IMR-90 (cell line): Measurements from ENCODE around the gene CIAO3. TPM values are rescaled to one million over a fixed set of nuclear protein-coding genes. Genes with fewer than 3 reads are reported as not detected.

Source experiments
- ATAC-seq: fragments of 200-7000 bp; cut with Tn5 transposase; 2 replicates; pipeline ENCODE4 v1.9.1; 2020; ENCODE audit warnings: low read depth, mild to moderate bottlenecking, moderate library complexity
- BruUV-seq: library from RNA; stranded (reverse); fragments of 400-500 nt; replicated peaks from 2 replicates; lab custom pipeline; 2021; lab: Mats Ljungman, UMichigan
- CTCF ChIA-PET: fragments of 300-600 bp; formaldehyde crosslinking; extraction: SDS; loops from one replicate; lab custom pipeline; 2021; ENCODE audit warnings: antibody characterized with exemption; lab: Yijun Ruan, JAX
- POLR2A ChIA-PET: fragments of 300-600 bp; sonication (Branson Sonifier 250); formaldehyde crosslinking; loops from one replicate; lab custom pipeline; 2022; ENCODE audit warnings: antibody characterized with exemption; ENCODE audit not compliant: unreplicated experiment; lab: Charles Lee
- DNase-seq: peaks from one replicate; pipeline ENCODE4 v3.0.0; 2013
- H2AFZ ChIP-seq: replicated peaks from 2 replicates; pipeline ENCODE3; 2013; ENCODE audit warnings: low read length, mild to moderate bottlenecking; ENCODE audit not compliant: poor library complexity
- H2AK5ac ChIP-seq: 2 replicates; pipeline ENCODE4 v1.6.1; 2013; ENCODE audit warnings: low read depth, low read length, inconsistent platforms
- H2AK9ac ChIP-seq: replicated peaks from 2 replicates; pipeline ENCODE3; 2013; ENCODE audit warnings: mild to moderate bottlenecking, low read depth, low read length, moderate library complexity; ENCODE audit not compliant: poor library complexity
- H2BK120ac ChIP-seq: 2 replicates; pipeline ENCODE4 v1.6.1; 2013; ENCODE audit warnings: low read depth, low read length, inconsistent platforms
- H2BK15ac ChIP-seq: 3 replicates; pipeline ENCODE4 v1.6.1; 2013; ENCODE audit warnings: low read depth, low read length, inconsistent platforms
- H2BK20ac ChIP-seq: 2 replicates; pipeline ENCODE4 v1.6.1; 2013; ENCODE audit warnings: low read depth, mild to moderate bottlenecking, inconsistent platforms, low read length, moderate library complexity
- H2BK5ac ChIP-seq: 2 replicates; pipeline ENCODE4 v1.6.1; 2013; ENCODE audit warnings: mild to moderate bottlenecking, low read depth, low read length, inconsistent platforms; ENCODE audit not compliant: poor library complexity, severe bottlenecking
- H3K14ac ChIP-seq: replicated peaks from 2 replicates; pipeline ENCODE4 v1.6.1; 2013; ENCODE audit warnings: low read depth, low read length, inconsistent platforms
- H3K18ac ChIP-seq: 2 replicates; pipeline ENCODE4 v1.6.1; 2013; ENCODE audit warnings: low read depth, low read length, control low read depth
- H3K23ac ChIP-seq: 2 replicates; pipeline ENCODE4 v1.6.1; 2013; ENCODE audit warnings: low read depth, low read length, inconsistent platforms
- H3K27ac ChIP-seq: 2 replicates; pipeline ENCODE4 v1.5.1; 2013; ENCODE audit warnings: mild to moderate bottlenecking, control low read depth, low read length; ENCODE audit not compliant: insufficient read depth
- H3K27me3 ChIP-seq: 2 replicates; pipeline ENCODE4 v1.6.1; 2013; ENCODE audit warnings: low read length; ENCODE audit not compliant: control insufficient read depth, insufficient read depth
- H3K36me3 ChIP-seq: 2 replicates; pipeline ENCODE4 v1.6.1; 2013; ENCODE audit warnings: low read length, mixed read lengths; ENCODE audit not compliant: control insufficient read depth, insufficient read depth
- H3K4ac ChIP-seq: 2 replicates; pipeline ENCODE4 v1.6.1; 2013; ENCODE audit warnings: low read depth, low read length, inconsistent platforms
- H3K4me1 ChIP-seq: 2 replicates; pipeline ENCODE4 v1.6.1; 2013; ENCODE audit warnings: low read length, mixed read lengths; ENCODE audit not compliant: control insufficient read depth, insufficient read depth
- H3K4me2 ChIP-seq: 2 replicates; pipeline ENCODE4 v1.6.1; 2013; ENCODE audit warnings: low read depth, mild to moderate bottlenecking, control low read depth, low read length, moderate library complexity
- H3K4me3 ChIP-seq: 2 replicates; pipeline ENCODE4 v1.5.1; 2013; ENCODE audit warnings: low read depth, mild to moderate bottlenecking, control low read depth, low read length, moderate library complexity; ENCODE audit not compliant: insufficient read depth
- H3K56ac ChIP-seq: 2 replicates; pipeline ENCODE4 v1.6.1; 2013; ENCODE audit warnings: low read length, inconsistent platforms; ENCODE audit not compliant: insufficient read depth; ENCODE audit errors: extremely low read depth
- H3K79me1 ChIP-seq, 2 experiments: 2 replicates each; pipeline ENCODE4 v1.6.1; 2013; ENCODE audit warnings: low read length in 2 of 2, inconsistent platforms in 1 of 2, low read depth in 1 of 2
- H3K9ac ChIP-seq: 2 replicates; pipeline ENCODE4 v1.6.1; 2013; ENCODE audit warnings: low read depth, low read length, control low read depth
- H3K9me1 ChIP-seq: 2 replicates; pipeline ENCODE4 v1.6.1; 2013; ENCODE audit warnings: low read length, inconsistent platforms; ENCODE audit not compliant: insufficient read depth
- H3K9me3 ChIP-seq: 2 replicates; pipeline ENCODE4 v1.6.1; 2013; ENCODE audit warnings: low read length; ENCODE audit not compliant: control insufficient read depth, insufficient read depth
- H4K20me1 ChIP-seq: 2 replicates; pipeline ENCODE4 v1.6.1; 2013; ENCODE audit warnings: low read length, inconsistent platforms; ENCODE audit not compliant: insufficient read depth
- H4K5ac ChIP-seq: 2 replicates; pipeline ENCODE4 v1.6.1; 2013; ENCODE audit warnings: mild to moderate bottlenecking, low read depth, low read length, control low read depth
- H4K8ac ChIP-seq, 2 experiments: 2 replicates each; pipeline ENCODE4 v1.6.1; 2013; ENCODE audit warnings: low read depth in 2 of 2, low read length in 2 of 2, control low read depth in 1 of 2, inconsistent platforms in 1 of 2
- H4K91ac ChIP-seq: 2 replicates; pipeline ENCODE4 v1.6.1; 2013; ENCODE audit warnings: low read depth, low read length, inconsistent platforms; ENCODE audit not compliant: insufficient read depth
- BHLHE40 ChIP-seq: fragments of 150-350 bp; IDR thresholded peaks from 2 replicates; pipeline ENCODE4 v1.6.1; 2016; ENCODE audit warnings: mild to moderate bottlenecking, low read depth, low read length
- CEBPB ChIP-seq: IDR thresholded peaks from 2 replicates; pipeline ENCODE4 v1.6.1; 2012; ENCODE audit warnings: low read depth, low read length, improper control_type of control experiment
- CHD1 ChIP-seq: IDR thresholded peaks from 2 replicates; pipeline ENCODE4 v1.6.1; 2012; ENCODE audit warnings: low read depth, low read length, improper control_type of control experiment
- MAFK ChIP-seq: IDR thresholded peaks from 2 replicates; pipeline ENCODE4 v1.6.1; 2012; ENCODE audit warnings: low read depth, low read length, improper control_type of control experiment
- MAZ ChIP-seq: IDR thresholded peaks from 2 replicates; pipeline ENCODE4 v1.6.1; 2012; ENCODE audit warnings: low read depth, mild to moderate bottlenecking, low read length, improper control_type of control experiment, moderate library complexity, borderline replicate concordance
- NFE2L2 ChIP-seq: fragments of 150-350 bp; IDR thresholded peaks from 2 replicates; pipeline ENCODE4 v1.6.1; 2016; ENCODE audit warnings: low read depth, mild to moderate bottlenecking, low read length
- POLR2A ChIP-seq: IDR thresholded peaks from 2 replicates; pipeline ENCODE4 v1.6.1; 2012; ENCODE audit warnings: mild to moderate bottlenecking, low read depth, low read length
- RAD21 ChIP-seq: IDR thresholded peaks from 2 replicates; pipeline ENCODE4 v1.6.1; 2012; ENCODE audit warnings: low read length, improper control_type of control experiment
- RCOR1 ChIP-seq: IDR thresholded peaks from 2 replicates; pipeline ENCODE4 v1.6.1; 2012; ENCODE audit warnings: mild to moderate bottlenecking, low read length, improper control_type of control experiment; ENCODE audit not compliant: insufficient replicate concordance
- RFX5 ChIP-seq: IDR thresholded peaks from 2 replicates; pipeline ENCODE4 v1.8.0; 2012; ENCODE audit warnings: low read depth, mild to moderate bottlenecking, low read length, moderate library complexity
- SMC3 ChIP-seq: fragments of 150-350 bp; IDR thresholded peaks from 2 replicates; pipeline ENCODE4 v1.6.1; 2016; ENCODE audit warnings: low read depth, mild to moderate bottlenecking, antibody characterized with exemption, low read length, moderate library complexity
- WGBS, 2 experiments: methylation state at CpG; one replicate each; pipeline versions ENCODE4 v1.1.5 to v1.1.7; 2013; ENCODE audit warnings: missing lambda C conversion rate in 2 of 2; ENCODE audit not compliant: insufficient read length in 1 of 2; ENCODE audit errors: extremely low coverage in 2 of 2; 5-methylcytosine and 5-hydroxymethylcytosine counted together
- dilution Hi-C: fragments of 300-500 bp; cut with HindIII; formaldehyde crosslinking; loops from one replicate; pipeline ENCODE4 v1.14.3; 2018; ENCODE audit warnings: low sequenced_read_pairs; ENCODE audit not compliant: unreplicated experiment
- in situ Hi-C: fragments of 300-500 bp; cut with MboI; formaldehyde crosslinking; loops from 3 replicates; pipeline ENCODE4 v1.14.3; 2019; ENCODE audit warnings: low sequenced_read_pairs, inconsistent platforms, mixed read lengths
- intact Hi-C: fragments of 100-400 bp; cut with micrococcal nuclease; formaldehyde crosslinking; loops from 2 replicates; pipeline ENCODE4 v1.10.0; 2022
- polyA plus RNA-seq, 3 experiments: library from polyadenylated mRNA; depleted of rRNA; stranded (reverse); fragments of >200 nt; gene quantifications; 2 replicates each; pipeline ENCODE4 v1.2.3, GENCODE V29; 2012; ENCODE audit warnings: low replicate concordance in 1 of 3
- total RNA-seq: library from RNA; depleted of rRNA; stranded (reverse); fragments of >200 nt; gene quantifications from 2 replicates; pipeline ENCODE4 v1.2.3, GENCODE V29; 2012
- TF ChIP-seq, protein P1 (sequence below): conservative IDR thresholded peaks from 2 replicates; pipeline ENCODE4 v1.5.1; 2012; ENCODE audit warnings: mild to moderate bottlenecking, low read depth, low read length, improper control_type of control experiment

The CIAO3 gene
- total and polyA plus RNA-seq, 2 of the 4 experiments (the other 2 are of a cell fraction), result 17.0 to 20.2 TPM

DNA sequence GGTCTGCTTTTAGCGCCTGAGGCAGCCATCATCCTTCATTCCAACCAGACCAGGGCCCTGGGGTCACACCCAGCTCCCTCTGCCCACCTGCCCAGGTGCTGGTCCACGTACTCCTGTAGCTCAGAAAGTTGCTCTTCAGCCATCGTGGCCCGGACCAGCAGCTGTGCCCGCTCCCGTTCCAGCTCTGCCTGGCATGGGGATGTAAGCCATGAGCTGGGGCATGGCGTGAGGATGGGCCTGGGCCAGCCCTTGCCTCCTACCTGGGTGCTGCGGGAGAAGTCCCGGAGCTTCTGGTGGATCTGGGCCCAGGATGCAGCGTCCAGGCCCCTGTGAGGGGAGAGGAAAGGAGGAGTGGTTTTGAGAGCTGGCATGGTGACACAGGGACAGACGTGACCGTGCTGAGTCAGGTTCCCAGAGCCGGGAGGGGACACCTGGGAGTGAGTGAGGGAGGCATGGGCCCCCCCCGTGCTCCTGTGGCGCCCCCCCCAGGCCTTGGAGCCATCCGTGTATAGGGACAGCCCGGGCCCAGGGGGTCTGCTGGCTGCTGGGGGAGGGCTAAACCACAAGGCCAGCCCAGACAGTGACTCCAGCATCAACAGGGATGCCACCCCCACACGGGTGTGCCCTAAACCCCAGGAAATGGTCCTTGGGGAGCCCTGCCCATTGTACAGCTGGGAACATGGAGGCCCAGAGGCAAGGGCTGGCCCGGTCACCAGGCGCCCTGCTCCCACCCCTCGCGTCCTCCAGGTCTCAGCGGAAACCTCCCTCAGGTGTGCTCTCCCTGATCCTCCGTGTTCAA lies 17.8 kb downstream of the CIAO3 start (continued):
- TF ChIP-seq RCOR1, result no peak

DNA sequence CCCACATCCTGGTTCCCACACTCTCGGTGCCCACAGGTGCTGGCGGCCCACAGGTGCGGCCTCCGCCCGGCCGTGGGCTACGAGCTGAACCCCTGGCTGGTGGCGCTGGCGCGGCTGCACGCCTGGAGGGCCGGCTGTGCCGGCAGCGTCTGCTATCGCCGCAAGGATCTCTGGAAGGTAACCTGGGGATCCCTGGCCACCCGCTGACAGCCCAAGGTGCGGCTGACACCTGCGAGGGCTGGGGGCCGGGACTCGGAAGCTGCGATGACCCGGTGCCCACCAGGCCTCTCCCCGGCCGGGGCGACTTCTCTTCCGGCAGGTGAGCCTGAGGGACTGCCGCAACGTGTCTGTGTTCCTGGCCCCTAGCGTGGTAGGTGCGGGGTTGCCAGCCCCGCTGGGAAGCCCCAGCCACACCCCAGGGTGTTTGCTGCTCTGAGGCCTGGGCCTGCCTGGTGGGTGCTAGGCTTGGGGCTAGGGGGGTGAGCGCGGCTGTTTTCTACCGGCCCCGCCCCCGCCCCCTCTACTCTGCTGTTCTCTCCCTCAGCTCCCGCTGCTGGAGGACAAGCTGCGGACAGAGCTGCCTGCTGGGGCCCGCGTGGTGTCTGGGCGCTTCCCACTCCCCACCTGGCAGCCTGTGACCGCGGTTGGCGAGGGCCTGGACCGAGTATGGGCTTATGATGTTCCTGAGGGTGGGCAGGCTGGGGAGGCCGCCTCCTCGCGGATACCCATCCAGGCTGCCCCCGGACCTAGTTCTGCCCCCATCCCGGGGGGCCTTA lies 18.8 kb downstream of the CIAO3 start:
- WGBS, 2 experiments, result 88% methylated on average over 33 of the region's 51 CpGs; no CpG with 5 or more reads in 1 of the 2 experiments
- Histone ChIP-seq H3K9me1 (no peaks in the 10 kb centered on the region), H3K23ac (no peak overlapping the region), H4K91ac (no peak overlapping the region), H3K18ac (no peak overlapping the region), H3K9me3 (no peaks in the 10 kb centered on the region), H3K9ac (no peak overlapping the region), H3K4me1 (peaks cover 14% of the 10 kb centered on the region), H3K79me1 (peaks cover 11 to 13% of the 10 kb centered on the region in 2 experiments), H2BK15ac (no peak overlapping the region), H3K36me3 (peaks cover 1% of the 10 kb centered on the region; the same call in 1 of the 2 replicates), H2BK20ac (no peak overlapping the region), H2BK5ac (no peak overlapping the region), H3K14ac (no peak overlapping the region), H3K4me2 (peak overlapping the region; percentile 79), H3K56ac (no peak overlapping the region), H3K27me3 (no peaks in the 10 kb centered on the region), H4K5ac (no peak overlapping the region), H4K8ac (peak overlapping the region in 1 of 2 experiments; percentile 92; a peak in 2 of 4 replicates), H3K4me3 (peak overlapping the region; percentile 98), H2AK5ac (peak overlapping the region; percentile 70; the same call in 1 of the 2 replicates), H2AK9ac (peak overlapping the region; percentile 69), H2BK120ac (no peak overlapping the region), H2AFZ (peak overlapping the region; percentile 96), H4K20me1 (no peaks in the 10 kb centered on the region), H3K27ac (no peak overlapping the region; the same call in 1 of the 2 replicates), H3K4ac (no peak overlapping the region)
- no peak for TF ChIP-seq RFX5
- TF ChIP-seq CEBPB, result no peak
- no peak for TF ChIP-seq POLR2A
- no peak for TF ChIP-seq MAZ
- TF ChIP-seq, protein P1, sequence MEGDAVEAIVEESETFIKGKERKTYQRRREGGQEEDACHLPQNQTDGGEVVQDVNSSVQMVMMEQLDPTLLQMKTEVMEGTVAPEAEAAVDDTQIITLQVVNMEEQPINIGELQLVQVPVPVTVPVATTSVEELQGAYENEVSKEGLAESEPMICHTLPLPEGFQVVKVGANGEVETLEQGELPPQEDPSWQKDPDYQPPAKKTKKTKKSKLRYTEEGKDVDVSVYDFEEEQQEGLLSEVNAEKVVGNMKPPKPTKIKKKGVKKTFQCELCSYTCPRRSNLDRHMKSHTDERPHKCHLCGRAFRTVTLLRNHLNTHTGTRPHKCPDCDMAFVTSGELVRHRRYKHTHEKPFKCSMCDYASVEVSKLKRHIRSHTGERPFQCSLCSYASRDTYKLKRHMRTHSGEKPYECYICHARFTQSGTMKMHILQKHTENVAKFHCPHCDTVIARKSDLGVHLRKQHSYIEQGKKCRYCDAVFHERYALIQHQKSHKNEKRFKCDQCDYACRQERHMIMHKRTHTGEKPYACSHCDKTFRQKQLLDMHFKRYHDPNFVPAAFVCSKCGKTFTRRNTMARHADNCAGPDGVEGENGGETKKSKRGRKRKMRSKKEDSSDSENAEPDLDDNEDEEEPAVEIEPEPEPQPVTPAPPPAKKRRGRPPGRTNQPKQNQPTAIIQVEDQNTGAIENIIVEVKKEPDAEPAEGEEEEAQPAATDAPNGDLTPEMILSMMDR, result no peak
- TF ChIP-seq RAD21, result no peak
- TF ChIP-seq NFE2L2, result no peak
- TF ChIP-seq BHLHE40, result no peak
- no peak for TF ChIP-seq MAFK
- TF ChIP-seq SMC3, result no peak
- TF ChIP-seq CHD1, result no peak
- dilution Hi-C loops (no loop called here), intact Hi-C loops (no loop called here), in situ Hi-C loops (loop anchor here (25.0 kb wide), 1 partner anchor 340 kb away; the partner anchor contains the start of gene SSTR5)
- BruUV-seq, result no TSS peak
- ChIA-PET POLR2A (no interaction called here), CTCF (no interaction called here)
- ATAC-seq (no peak), DNase-seq (no peak)
